8988T (cell line): ENCODE results near the gene NOL8.

Experiments
- DNase-seq: peaks from one replicate; pipeline ENCODE4 v3.0.0; 2011

The NOL8 gene

DNA sequence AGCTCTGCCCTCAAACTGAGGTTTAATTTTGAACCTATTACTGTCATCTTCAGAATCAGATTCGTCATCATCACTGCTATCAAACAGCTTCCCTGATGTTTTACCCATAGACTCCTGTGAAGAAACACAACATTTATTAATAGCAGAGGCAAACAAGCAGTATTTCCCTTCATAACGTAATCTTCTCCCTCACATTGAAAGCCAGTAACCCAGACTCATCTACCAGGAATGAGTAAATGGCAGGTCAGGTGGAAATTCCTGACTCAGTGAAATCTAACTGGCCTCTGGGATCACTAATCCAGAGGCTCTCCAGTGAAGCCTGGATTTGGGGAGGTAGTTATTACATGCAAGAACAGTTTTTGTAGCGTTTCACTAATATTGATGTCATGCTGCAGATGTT is 14.6 kb downstream of the NOL8 start:
- no peak for DNase-seq

DNA sequence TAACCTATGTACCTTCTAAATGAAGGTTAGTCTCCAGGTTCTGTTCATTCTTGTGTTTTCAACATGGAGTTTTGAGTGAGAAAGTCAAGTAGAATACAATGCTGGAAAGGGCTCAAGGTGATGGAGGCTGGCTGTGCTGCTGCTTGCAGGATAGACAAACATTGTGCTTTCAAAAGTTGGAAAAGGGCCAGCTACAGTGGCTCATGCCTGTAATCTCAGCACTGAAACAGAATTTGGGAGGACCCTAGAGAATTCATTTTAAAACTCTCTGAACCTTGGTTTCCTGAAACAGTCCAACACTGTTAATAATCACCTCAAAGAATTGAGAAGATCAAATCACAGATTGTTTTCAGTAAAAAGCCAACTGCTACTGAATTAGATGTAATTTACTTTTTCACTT is 16.3 kb downstream of the NOL8 start:
- no peak for DNase-seq

DNA sequence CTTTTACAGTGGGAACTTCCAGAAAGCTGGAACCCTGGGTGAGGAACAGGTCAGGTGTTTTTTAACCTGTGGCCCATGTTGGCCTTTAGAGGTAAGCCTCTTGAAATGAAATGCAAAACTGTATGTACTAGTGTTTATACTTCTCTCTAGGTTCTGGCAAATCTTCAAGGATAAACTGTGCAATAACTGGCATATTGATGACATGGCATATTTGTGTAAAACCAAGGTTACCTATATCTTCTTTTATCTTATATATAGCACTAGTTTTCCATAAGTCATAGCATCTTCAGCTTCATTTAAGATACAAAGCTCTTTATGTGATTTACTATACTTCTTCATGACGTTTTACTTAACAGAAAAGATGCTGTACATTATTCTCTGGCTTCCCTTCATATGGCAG is 24.2 kb downstream of the NOL8 start:
- no peak for DNase-seq

DNA sequence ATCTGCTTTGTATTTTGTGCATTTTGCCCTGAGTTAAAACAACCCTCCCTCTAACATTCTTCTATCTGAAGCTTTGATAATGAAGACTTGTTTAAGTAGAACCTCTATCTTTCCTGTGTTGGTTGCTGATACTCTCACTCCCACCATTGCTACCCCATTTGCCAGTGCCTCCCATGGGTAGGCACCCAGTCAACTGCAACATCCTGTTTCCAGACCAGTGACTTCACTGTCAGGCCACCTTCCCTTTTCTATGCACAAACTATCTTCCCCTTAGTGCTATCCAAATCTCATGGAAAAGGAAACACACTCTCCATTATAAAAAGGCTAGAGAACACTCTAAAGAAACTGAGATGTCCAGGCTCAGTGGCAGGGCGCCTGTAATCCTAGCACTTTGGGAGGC is 26.0 kb downstream of the NOL8 start:
- no peak for DNase-seq

DNA sequence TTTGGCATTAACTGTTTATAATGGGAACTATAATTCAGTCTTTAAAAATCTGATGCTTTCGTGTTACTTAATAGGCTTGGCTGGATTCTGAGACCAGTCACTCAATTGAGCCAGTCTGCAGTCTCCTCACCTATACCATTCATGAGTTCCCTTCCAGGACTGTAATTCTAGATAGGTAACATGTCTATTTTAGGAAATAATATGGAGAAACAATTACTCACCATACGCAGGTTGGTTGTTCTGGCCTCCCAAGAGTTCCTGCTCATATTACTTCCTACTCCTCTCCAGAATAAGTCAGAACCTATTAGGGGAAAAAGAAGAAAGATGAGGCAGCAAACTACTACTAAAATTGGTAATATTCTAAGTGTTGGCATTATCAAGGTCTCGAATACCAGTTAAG is 27.1 kb downstream of the NOL8 start:
- DNase-seq: no peak

DNA sequence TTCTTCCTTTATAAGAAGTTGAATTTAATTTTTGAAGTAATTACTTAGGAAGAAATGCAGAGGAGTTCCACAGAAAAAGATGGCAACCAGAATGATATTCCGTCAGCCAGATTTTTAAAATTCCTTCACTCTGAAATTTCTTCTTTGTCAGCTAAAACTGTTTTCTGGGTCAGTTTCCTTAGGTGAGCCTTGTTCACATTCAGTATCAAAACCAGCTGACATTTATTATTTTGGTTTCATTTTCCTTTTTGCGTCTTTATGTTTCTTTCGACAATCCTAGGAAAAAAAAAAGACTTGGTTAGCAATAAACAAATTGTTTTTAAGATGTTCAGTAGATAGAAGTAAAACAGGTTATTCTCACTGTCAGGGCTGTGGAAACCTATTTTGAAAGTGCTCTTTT is 27.5 kb downstream of the NOL8 start:
- no peak for DNase-seq

DNA sequence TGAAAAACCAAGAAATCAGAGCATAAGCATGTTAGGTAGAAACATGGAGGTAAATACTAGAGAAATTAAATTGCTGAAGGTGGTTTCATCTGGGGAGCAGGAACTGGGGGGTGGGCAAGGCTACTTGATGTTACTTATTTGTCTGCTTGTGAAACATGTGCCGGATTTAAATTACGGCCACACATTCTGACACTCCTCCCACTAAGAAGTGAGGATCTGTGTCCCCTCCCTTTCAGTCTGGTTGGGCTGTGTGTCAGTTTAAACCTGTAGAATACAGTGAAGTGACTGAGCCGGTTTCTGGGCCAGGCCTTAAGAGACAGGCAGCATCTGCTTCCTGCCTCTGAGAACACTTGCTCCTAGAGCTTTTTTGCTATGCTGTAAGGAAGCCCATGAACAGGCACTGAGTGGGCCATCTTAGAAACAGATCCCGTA is 29.3 kb downstream of the NOL8 start:
- no peak for DNase-seq

DNA sequence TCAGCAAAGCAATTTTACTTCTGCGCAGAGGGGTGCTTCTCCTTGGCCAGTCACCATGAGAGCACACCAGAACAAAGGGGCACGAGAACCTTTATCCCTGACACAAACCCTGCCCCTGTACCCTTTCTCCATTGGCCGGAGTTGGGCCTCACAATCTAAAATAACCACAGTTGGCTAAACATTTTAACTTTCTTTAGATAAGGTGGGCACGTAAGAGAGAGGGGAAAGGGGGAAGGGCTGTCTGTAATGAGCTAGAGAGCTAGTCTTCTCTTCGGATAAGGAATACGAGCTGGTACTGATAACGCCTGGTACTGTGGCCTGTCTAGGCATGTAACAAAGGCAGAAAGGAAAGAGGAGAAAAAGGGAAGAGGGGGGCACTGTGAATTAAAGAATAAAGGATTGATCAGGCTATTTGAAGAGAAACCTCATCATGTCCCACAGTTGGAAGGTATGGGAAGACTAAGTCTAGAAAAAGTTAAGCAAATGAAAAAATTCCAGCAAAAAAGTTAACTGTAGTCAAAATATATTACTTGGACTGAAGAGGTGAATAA is 29.8 kb downstream of the NOL8 start:
- no peak for DNase-seq

DNA sequence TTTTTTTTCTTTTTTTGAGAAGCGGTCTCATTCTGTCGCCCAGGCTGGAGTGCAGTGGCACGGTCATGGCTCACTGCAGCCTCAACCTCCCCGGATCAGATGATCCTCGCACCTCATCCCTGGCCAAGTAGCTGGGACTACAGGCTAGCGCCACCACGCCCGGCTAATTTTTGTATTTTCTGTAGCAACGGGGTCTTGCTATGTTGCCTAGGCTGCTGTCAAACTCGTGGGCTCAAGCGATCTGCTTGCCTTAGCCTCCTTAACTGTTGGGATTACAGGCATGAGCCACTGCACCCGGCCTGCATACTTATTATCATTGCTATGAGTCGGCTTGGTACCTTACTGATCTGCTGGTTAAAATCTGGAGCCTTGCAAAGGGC is 30.9 kb downstream of the NOL8 start:
- DNase-seq: no peak

DNA sequence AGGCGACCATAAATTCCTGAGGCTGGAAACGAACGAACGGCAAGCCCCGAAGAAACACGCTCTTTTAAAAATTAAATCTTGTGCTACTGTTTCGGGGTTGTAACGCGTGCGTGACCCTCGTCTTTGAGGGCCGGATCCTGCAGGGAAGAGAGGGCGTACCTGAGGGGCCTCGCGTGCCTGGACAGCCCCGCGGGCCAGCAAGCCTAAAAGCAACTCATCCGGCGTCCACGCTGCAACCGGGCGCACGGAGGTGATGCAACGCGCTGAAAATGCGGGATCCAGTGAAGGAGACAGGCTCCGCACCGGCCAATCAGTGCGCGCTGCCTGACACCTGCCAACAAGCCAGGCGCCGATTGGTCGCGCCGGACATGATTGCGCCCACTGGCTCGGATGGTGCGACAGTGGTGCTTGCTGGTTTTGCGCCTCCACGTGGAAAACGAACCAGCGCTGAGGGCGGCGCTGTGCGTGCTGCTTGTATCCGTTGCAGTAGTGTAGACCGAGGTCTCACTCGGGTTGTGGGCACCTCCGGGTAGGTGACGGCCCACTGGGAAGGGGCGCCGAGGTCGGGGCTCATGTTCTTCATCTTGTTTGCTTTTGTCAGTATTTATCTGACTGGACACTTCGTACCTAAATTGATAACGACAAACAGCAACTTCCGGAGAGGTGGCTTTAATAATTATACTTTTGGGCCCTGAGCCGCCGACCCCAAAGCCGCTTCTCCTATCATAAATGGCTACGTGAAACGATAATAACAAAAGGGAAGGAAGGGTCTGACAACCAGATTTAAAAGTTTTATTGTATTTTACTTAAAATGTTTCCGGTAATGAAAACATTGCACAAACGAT is 31.5 kb downstream of the NOL8 start, which contains the start of gene IARS1:
Gene IARS1 (minus strand): TSS at position 246 of the 845 bp plus-strand sequence. CDS start 4,278 bp downstream, outside the sequence.
- peak; percentile 65 for DNase-seq

DNA sequence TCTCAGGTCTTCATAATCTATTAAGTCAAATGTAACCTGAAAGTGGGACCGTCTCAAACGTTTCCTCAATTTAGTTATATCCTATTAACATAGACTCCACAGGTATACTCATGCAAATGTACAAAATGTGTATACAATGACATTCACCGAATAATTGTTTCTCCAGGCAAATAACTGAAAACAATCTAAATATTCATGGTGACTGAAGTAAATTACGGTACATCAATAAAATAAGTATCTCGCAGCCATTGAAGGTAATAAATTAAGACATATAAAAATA is 32.1 kb downstream of the NOL8 start:
- DNase-seq: no peak

DNA sequence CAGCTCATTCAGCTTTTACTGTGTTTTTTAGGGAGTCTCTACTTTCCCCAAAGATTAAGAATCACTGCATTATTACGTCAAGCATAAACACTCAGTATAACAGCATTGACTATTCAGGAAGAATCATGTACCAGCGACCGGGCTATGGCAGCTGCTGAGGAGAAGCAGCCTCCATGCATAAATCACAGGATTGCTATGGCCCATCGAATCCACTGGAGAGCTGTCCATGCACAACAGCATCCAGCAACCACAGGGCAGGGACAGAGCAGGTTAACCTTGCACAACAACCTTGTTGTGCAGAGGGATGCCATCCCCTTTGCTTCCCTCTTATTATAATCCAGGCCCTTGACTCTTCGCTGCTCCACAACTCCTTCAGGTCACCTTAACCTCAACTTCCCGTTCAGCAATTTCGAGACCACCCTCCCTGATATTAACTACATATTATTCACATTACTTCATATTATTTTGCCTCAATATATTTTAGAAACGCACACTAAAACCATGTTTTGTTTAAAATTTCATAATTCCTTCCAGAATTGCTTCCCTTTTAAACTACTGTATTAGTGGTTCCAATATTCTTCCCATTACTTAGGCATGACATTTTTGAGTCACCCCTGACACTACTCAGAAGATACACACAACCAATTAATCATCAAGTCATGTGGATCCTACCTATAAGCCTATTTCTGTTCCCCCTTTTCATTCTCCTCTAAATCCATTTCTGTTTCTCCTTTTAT is 32.6 kb downstream of the NOL8 start:
- no peak for DNase-seq

DNA sequence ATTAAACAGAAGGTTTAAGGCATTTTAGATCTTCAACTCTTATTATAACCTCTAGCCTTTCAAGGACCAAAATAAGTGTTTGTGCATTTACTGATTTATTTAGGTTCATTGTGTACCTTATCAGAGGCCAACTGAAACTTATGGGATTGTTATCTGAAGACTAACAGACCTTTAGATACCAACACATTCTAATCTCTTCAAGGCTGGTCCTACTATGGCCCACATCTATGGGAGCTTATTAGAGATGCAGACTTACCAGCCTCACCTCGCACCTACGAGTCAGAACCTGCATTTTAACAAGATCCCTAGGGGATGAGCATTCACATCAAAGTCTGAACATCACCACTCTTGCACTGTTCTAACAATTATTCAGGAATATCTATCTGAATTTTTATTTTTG is 33.6 kb downstream of the NOL8 start:
- DNase-seq: no peak

DNA sequence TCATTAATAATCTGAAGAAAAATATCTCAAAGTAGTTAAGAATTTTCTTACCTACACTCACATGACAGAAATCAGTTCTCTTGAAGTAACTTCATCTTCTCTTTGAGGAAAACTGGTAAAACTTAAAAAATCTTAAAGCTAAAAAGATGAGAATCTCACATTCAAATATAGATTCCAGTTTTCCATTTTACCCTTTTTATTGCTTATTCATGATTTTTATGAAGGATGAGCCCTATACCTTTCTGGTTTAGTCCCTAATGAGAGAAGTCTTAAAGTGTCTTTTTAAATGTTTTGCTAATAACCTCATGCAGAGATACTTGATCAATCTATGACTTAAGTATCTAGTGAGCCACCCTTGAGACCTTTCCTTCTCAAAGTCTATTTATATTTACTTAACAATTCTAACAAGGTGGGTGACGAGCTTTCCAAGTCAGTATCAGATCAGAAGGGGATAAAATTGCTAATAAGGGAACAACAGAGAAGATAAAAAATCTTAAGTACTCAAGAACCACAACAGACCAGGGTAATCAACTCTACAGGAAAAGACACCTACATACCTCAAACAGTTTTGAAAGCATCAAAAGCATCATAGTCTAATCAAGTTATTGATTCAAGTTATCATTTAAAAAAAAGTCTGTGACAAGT is 34.2 kb downstream of the NOL8 start:
- no peak for DNase-seq

DNA sequence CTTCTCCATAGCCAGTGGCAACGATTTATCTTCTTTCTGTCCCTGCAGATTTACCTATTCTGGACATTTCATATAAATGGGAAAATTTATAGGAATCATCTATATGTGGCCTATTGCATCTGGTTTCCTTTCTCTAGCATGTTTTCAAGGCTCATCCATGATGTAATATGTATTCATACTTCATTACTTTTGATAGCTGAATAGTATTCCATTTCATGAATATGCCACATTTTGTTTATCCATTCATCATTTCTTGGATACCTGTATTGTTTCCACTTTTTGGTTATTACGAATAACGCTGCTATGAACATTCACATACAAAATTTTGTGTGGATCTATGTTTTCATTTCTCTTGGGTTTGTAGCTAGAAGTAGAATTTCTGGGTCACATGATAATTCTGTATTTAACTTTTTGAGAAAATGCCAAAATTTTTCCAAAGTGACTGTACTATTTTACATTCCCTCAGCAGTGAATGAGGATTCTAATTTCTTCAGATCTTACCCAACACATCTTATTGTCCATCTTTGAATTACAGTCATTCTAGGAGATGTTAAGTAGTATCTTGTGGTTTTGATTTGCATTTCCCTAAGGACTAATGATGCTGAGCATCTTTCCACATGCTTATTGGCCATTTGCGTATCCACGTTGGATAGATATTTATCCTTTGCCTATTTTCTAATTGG is 35.3 kb downstream of the NOL8 start:
- DNase-seq: no peak

DNA sequence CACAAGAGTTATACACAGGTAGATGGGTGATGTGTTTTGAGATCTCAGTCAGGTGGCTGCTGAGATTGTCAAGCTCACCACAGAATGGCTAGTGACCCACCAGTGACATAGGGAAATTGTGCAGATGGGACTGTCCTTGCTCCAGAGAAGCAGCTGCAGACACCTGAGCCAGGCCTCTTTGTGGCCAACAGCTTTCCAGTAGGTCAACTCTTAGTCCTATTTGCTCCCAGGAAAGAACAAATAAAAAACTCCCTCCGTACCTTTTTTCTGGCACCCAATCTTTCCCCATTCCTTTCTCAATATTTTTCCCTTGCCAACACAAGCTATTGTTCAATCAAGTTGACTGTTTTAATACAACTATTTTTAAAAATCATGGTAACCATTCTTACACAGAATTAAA is 45.8 kb downstream of the NOL8 start:
- DNase-seq: no peak

DNA sequence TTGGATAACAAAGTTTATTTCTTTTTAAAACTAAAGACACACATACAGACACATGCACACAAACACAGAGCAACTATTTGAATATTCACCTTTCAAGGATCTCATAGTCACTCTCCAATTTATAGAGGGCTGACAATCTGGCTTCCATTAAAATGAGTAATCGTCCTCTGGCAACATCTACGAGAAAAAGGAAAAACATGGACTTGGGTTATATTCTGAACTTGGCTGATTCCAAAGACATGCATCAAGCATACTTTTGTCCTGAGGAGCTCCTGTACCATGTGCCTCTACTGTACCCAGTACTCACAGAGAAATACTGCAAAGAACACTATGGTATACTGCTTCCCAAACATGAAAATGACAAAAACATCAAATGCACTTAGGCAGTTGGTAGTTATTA is 47.0 kb downstream of the NOL8 start:
- no peak for DNase-seq

DNA sequence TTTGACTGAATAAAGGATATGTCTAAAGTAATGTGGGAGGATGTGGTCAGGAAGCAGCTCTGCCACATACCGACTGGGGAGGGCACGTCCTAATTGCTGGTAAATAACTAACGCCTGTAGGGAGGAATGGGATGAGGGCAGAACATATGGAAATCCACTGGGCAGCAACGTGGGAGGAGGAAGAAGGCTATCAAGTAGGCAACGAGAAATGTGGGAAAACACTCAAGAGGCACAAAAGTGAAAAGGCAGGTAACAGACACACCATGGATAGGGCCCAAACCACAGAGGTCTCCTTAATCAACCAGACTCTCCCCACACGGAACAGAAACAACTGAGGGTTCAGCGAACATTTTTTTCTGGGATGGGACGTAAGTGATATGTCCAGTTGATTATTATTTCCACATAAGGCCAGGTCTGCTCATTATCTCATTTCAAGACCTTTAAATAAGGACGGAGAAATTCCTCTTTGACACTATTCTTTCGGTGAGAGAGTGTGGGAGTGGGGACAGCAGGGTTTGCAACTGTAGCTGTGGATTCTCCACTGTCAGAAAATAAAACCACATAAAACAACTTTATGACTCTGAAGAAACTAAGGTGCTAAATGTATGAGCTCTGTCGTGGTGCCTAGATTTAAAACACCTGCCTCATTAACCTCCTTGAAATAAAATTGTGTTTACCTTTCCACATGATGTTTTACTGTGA is 48.7 kb downstream of the NOL8 start:
- DNase-seq: no peak

DNA sequence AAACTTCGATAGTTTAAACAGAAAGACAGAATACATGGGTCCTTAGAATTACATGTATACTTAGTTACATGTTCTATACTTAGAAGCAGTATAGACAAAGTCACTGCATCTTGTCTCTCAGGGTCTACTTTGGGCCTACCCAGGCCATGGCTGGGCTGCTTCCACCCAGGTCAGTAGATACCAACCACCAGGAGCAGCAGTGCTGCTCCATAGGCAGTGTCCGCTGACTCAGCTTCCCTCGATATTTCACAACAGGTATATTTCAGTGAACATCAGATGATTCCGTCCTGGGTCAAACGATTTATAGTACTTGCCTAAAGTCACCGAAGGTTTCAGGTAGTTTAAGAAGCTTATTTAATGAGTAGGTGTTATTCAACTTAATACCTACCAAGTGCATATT is 49.6 kb downstream of the NOL8 start:
- no peak for DNase-seq

DNA sequence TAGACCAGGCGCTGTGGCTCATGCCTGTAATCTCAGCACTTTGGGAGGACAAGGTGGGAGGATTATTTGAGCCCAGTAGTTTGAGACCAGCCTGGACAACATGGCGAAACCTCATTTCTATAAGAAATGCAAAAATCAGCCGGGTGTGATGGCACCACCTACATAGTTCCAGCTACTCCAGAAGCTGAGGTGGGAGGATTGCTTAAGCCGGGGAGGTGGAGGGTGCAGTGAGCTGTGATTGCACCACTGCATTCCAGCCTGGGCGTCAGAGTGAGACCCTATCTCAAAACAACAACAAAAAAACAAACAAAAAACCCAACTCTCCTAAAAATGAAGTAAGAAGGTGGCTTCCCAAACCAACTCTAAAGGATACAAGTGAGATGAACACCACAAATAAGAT is 54.6 kb downstream of the NOL8 start:
- DNase-seq: no peak

DNA sequence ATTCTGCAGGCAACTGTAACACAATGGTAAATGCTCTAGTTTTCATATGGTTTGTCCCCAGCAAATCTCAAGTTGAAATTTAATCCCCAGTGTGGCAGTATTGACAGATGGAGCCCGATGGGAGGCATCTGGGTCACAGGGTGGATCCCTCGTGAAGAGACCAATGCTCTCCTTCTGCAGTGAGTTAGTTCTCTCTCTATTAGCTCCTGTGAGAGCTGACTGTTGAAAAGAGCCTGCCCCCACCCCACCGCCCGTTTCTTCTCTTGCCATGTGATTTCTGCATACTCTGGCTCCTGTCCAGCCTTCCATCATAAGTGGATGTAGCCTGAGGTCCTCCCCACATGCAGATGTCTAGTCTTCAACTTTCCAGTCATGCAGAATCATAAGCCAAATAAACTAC is 58.7 kb downstream of the NOL8 start:
- DNase-seq: no peak

DNA sequence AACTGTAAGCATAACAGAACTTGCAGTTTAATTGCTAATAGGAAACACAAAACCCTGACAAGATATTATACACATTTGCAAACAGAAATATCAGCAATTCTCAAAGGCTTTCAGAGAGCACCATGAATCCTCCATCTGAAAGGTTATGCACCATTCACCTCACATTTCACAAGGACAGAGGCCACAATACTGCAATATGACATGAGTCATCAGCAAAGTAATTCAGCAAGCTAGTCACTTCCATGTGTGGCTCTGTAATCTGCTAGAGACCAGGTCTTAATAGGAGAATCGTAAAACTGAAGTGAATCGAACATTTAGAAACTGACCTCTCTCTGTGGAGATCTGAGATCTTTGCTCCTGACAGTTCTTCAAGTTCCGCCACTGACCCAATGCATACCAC is 60.0 kb downstream of the NOL8 start:
- DNase-seq: no peak

DNA sequence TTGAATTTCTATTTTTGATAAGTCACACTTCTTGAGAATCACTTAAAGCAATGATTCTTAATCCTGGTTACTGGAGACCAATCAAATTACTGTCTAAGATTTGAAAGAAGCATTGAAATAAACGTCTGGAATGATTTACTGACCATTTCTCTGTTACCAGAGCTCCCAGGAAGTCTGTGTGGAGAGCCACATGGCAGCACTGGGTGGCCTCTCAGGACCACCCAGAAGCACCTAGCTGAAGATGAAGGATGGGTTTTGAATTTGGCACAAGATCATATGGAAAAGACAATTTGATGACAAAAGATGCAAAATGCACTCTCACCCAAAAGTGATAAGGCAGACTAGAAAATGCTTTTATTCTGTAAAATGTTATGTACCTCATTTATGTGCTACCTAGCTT is 62.0 kb downstream of the NOL8 start:
- DNase-seq: no peak
